ENCODE measurements around the gene ALDH1A1.

GRCh38 chr9:73001860-73002259, 49.0 kb upstream of the ALDH1A1 start:
- TF ChIP-seq CTCF (IDR thresholded peaks at IDR 0.05) (no peak), POLR2A (IDR thresholded peaks at IDR 0.05) (no peak)

Measured in prostate gland (tissue), 2 donors.